Measurements from ENCODE around the gene PEX14.
"Not testable (repeated sequence)": the region's sequence is repeated elsewhere in the genome, so short reads cannot be mapped to it uniquely, and the experiment has no call there.

The PEX14 gene
- 11.3 to 17.5 (median 14.7) reads per million in 3 donors for total RNA-seq

GRCh38 chr1:10474613-10475507 is at the start of gene PEX14:
PEX14 (plus strand) TSS chr1:10474950; CDS start chr1:10474967, 17 bp downstream.
- H3K9me3 ChIP-seq (ENCODE audit: control insufficient read depth, low read length) = no peaks in the 10 kb centered on the region
- DNase-seq = peak; percentile 69 to 74 (median 72)
- H3K27ac ChIP-seq (ENCODE audit: insufficient read depth, low read length, poor library complexity, severe bottlenecking) = peak within 1 kb of the TSS; percentile 69
- H3K36me3 ChIP-seq (ENCODE audit: control insufficient read depth, insufficient read depth, low read length) = no peaks in the 10 kb centered on the region
- H3K4me1 ChIP-seq (ENCODE audit: control insufficient read depth, insufficient read depth, low read length, poor library complexity, severe bottlenecking) = peaks cover 21% of the 10 kb centered on the region
- peak within 1 kb of the TSS; percentile 64 for H3K4me3 ChIP-seq (ENCODE audit: insufficient read depth, low read depth, low read length, poor library complexity, severe bottlenecking)
- no peaks in the 10 kb centered on the region for H3K27me3 ChIP-seq (replicated peaks; ENCODE audit: control insufficient read depth, insufficient read depth, low read length, poor library complexity, severe bottlenecking)

- not testable (repeated sequence) for DNase-seq; H3K4me3 ChIP-seq (ENCODE audit: insufficient read depth, low read depth, low read length, poor library complexity, severe bottlenecking); H3K27me3 ChIP-seq (replicated peaks; ENCODE audit: control insufficient read depth, insufficient read depth, low read length, poor library complexity, severe bottlenecking); H3K27ac ChIP-seq (ENCODE audit: insufficient read depth, low read length, poor library complexity, severe bottlenecking); H3K36me3 ChIP-seq (ENCODE audit: control insufficient read depth, insufficient read depth, low read length); H3K9me3 ChIP-seq (ENCODE audit: control insufficient read depth, low read length); H3K4me1 ChIP-seq (ENCODE audit: control insufficient read depth, insufficient read depth, low read length, poor library complexity, severe bottlenecking)
These were observed 48.8 kb upstream of the PEX14 start for GRCh38 chr1:10425826-10426534.

- not testable (repeated sequence) for H3K36me3 ChIP-seq (ENCODE audit: control insufficient read depth, insufficient read depth, low read length); H3K9me3 ChIP-seq (ENCODE audit: control insufficient read depth, low read length); H3K27me3 ChIP-seq (replicated peaks; ENCODE audit: control insufficient read depth, insufficient read depth, low read length, poor library complexity, severe bottlenecking); H3K27ac ChIP-seq (ENCODE audit: insufficient read depth, low read length, poor library complexity, severe bottlenecking); H3K4me1 ChIP-seq (ENCODE audit: control insufficient read depth, insufficient read depth, low read length, poor library complexity, severe bottlenecking); DNase-seq; H3K4me3 ChIP-seq (ENCODE audit: insufficient read depth, low read depth, low read length, poor library complexity, severe bottlenecking)
These were observed 48.3 kb upstream of the PEX14 start for GRCh38 chr1:10426535-10426848.

DNA sequence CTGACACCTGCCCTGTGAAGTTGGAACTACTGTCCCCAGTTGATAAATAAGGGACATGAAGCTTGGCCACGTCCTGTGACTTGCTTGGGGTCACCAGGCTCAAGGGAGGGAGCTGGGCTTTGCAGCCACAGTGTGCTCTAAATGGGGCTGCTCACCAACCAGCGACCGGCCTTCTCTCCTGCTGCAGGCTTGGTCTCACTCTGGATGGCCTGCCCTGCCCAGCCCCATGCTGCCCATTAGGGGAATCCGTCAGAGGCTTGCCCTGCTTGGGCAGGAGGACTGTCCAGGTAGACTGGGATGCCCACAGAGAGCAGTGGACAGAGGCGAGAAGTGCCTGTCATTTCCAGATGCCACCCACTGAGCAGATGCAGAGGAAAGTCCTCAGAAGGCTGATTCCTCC is 45.8 kb upstream of the PEX14 start:
- Histone ChIP-seq H3K9me3 (ENCODE audit: control insufficient read depth, low read length) (no peaks in the 10 kb centered on the region), H3K36me3 (ENCODE audit: control insufficient read depth, insufficient read depth, low read length) (no peaks in the 10 kb centered on the region), H3K27ac (ENCODE audit: insufficient read depth, low read length, poor library complexity, severe bottlenecking) (no peak overlapping the region), H3K4me3 (ENCODE audit: insufficient read depth, low read depth, low read length, poor library complexity, severe bottlenecking) (no peak overlapping the region), H3K27me3 (replicated peaks; ENCODE audit: control insufficient read depth, insufficient read depth, low read length, poor library complexity, severe bottlenecking) (no peaks in the 10 kb centered on the region), H3K4me1 (ENCODE audit: control insufficient read depth, insufficient read depth, low read length, poor library complexity, severe bottlenecking) (peaks cover 9% of the 10 kb centered on the region)
- DNase-seq = no peak

- Histone ChIP-seq H3K27ac (ENCODE audit: insufficient read depth, low read length, poor library complexity, severe bottlenecking) (peak overlapping the region; percentile 86), H3K4me1 (ENCODE audit: control insufficient read depth, insufficient read depth, low read length, poor library complexity, severe bottlenecking) (peaks cover 9% of the 10 kb centered on the region), H3K27me3 (replicated peaks; ENCODE audit: control insufficient read depth, insufficient read depth, low read length, poor library complexity, severe bottlenecking) (no peaks in the 10 kb centered on the region), H3K9me3 (ENCODE audit: control insufficient read depth, low read length) (no peaks in the 10 kb centered on the region), H3K4me3 (ENCODE audit: insufficient read depth, low read depth, low read length, poor library complexity, severe bottlenecking) (peak overlapping the region; percentile 81), H3K36me3 (ENCODE audit: control insufficient read depth, insufficient read depth, low read length) (no peaks in the 10 kb centered on the region)
- peak in 2 of 3 donors; percentile 2 to 11 for DNase-seq
These were observed 44.9 kb upstream of the PEX14 start for GRCh38 chr1:10429868-10430215.

DNA sequence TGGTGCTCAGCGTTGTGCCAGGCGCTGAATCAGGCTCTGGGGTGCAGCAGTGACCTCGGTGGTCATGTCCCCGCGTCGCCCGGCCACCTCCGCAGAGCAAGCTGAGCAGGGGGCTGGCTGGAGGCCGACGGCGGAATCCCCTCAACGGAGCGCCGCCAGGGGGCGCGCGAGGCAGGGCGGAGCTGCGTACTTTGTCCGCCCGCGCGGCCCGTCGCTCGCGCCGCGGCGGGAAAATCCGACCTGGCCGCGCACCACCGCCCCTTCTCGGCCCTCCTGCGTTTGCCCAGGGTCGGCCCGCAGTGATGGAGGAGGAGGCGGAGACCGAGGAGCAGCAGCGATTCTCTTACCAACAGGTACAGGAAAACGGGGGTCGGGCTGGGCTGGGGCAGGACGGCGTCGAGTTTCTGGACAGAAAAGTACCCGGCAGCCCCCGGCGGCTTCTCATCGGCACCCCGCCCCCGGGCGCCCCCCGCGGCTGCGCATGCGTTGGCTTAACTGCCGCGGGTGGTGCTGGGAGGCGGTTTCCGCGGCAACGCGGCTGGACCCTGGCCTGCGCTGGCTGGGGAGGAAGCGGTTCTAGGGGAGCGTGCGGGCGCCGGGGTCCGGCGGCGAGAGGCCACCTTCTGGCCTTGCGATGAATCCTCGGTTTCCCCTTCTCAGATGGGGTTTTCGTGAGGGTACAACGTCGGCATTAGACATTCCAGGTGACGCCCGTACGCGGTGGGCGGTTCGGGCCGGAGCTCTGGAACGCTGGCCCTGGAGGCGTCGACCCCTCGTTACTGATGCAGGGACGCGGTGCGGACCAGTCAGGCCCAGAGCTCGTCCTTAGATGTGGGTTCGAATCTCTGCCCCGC is 44.3 kb upstream of the PEX14 start, which contains the start of gene CENPS:
CENPS (plus strand) TSS at position 218 of the 854 bp plus-strand sequence; CDS start at position 303, 85 bp downstream.
- DNase-seq = peak; percentile 72 to 86 (median 75)
- no peaks in the 10 kb centered on the region for H3K27me3 ChIP-seq (replicated peaks; ENCODE audit: control insufficient read depth, insufficient read depth, low read length, poor library complexity, severe bottlenecking)

GRCh38 chr1:10431070-10431730 is 43.5 kb upstream of the PEX14 start:
- peak overlapping the region; percentile 81 for H3K4me3 ChIP-seq (ENCODE audit: insufficient read depth, low read depth, low read length, poor library complexity, severe bottlenecking)
- peak overlapping the region; percentile 86 for H3K27ac ChIP-seq (ENCODE audit: insufficient read depth, low read length, poor library complexity, severe bottlenecking)
- no peaks in the 10 kb centered on the region for H3K9me3 ChIP-seq (ENCODE audit: control insufficient read depth, low read length)
- H3K27me3 ChIP-seq (replicated peaks; ENCODE audit: control insufficient read depth, insufficient read depth, low read length, poor library complexity, severe bottlenecking) = no peaks in the 10 kb centered on the region
- H3K36me3 ChIP-seq (ENCODE audit: control insufficient read depth, insufficient read depth, low read length) = no peaks in the 10 kb centered on the region
- H3K4me1 ChIP-seq (ENCODE audit: control insufficient read depth, insufficient read depth, low read length, poor library complexity, severe bottlenecking) = peaks cover 9% of the 10 kb centered on the region
- DNase-seq = no peak

More for the DNA sequence above, 44.3 kb upstream of the PEX14 start, which contains the start of gene CENPS:
- peak within 1 kb of the TSS; percentile 86 for H3K27ac ChIP-seq (ENCODE audit: insufficient read depth, low read length, poor library complexity, severe bottlenecking)
- no peaks in the 10 kb centered on the region for H3K36me3 ChIP-seq (ENCODE audit: control insufficient read depth, insufficient read depth, low read length)
- peak within 1 kb of the TSS; percentile 81 for H3K4me3 ChIP-seq (ENCODE audit: insufficient read depth, low read depth, low read length, poor library complexity, severe bottlenecking)
- H3K4me1 ChIP-seq (ENCODE audit: control insufficient read depth, insufficient read depth, low read length, poor library complexity, severe bottlenecking) = peaks cover 9% of the 10 kb centered on the region
- H3K9me3 ChIP-seq (ENCODE audit: control insufficient read depth, low read length) = no peaks in the 10 kb centered on the region

DNA sequence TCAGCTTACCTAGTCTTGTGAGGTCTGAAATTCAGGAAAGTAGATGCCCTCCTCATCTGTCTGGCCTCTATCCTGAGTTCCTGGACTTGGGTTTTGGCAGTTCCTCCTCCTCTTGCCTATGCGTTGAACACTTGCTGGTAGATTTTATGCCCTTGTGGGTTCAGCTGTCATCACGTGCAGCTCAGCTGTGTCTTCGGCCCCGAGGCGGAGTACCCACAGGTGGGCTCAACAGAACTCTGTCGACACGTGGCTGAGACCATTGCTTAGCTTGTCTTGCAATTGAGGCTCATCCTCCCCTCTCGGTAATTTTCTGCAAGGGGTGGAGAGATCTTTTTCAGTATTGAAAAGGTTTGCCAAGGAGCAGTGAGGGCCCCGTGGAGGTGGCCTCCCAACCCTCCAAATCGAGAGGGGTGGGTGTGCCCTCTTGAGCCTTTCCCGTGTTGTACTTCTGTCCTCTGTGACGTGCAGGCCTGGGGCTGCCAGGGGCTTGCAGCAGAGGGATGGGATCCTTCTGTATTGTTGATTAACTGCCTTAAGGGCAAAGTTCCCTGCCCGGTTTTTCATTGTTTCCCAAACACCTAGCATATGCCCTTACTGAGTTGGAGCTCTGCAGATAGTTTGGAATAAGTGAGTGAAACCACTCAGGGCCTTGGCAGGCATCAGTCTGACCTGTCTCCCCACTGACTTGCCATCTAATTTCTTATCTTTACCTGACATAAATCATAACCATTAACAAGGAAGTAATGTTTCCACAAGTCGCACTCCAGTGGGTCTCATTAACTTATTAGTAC is 41.6 kb upstream of the PEX14 start:
- Histone ChIP-seq H3K4me3 (ENCODE audit: insufficient read depth, low read depth, low read length, poor library complexity, severe bottlenecking) (no peak overlapping the region), H3K36me3 (ENCODE audit: control insufficient read depth, insufficient read depth, low read length) (no peaks in the 10 kb centered on the region), H3K4me1 (ENCODE audit: control insufficient read depth, insufficient read depth, low read length, poor library complexity, severe bottlenecking) (peaks cover 5% of the 10 kb centered on the region), H3K27me3 (replicated peaks; ENCODE audit: control insufficient read depth, insufficient read depth, low read length, poor library complexity, severe bottlenecking) (no peaks in the 10 kb centered on the region), H3K9me3 (ENCODE audit: control insufficient read depth, low read length) (no peaks in the 10 kb centered on the region), H3K27ac (ENCODE audit: insufficient read depth, low read length, poor library complexity, severe bottlenecking) (no peak overlapping the region)
- DNase-seq = no peak

GRCh38 chr1:10433790-10434189 is 41.0 kb upstream of the PEX14 start:
- H3K4me3 ChIP-seq (ENCODE audit: insufficient read depth, low read depth, low read length, poor library complexity, severe bottlenecking) = no peak overlapping the region
- DNase-seq = no peak
- H3K36me3 ChIP-seq (ENCODE audit: control insufficient read depth, insufficient read depth, low read length) = no peaks in the 10 kb centered on the region
- peaks cover 4% of the 10 kb centered on the region for H3K4me1 ChIP-seq (ENCODE audit: control insufficient read depth, insufficient read depth, low read length, poor library complexity, severe bottlenecking)
- H3K27ac ChIP-seq (ENCODE audit: insufficient read depth, low read length, poor library complexity, severe bottlenecking) = no peak overlapping the region
- no peaks in the 10 kb centered on the region for H3K27me3 ChIP-seq (replicated peaks; ENCODE audit: control insufficient read depth, insufficient read depth, low read length, poor library complexity, severe bottlenecking)
- H3K9me3 ChIP-seq (ENCODE audit: control insufficient read depth, low read length) = no peaks in the 10 kb centered on the region

Measured in effector memory CD4-positive, alpha-beta T cell (primary cell).